Right atrium auricular region (tissue), 2 donors: ENCODE results near the gene ST6GALNAC3. TPM values are rescaled to one million over a fixed set of nuclear protein-coding genes. Genes with fewer than 3 reads are reported as not detected.

ENCODE experiments used
- DNase-seq: peaks from one replicate; pipeline ENCODE4 v3.0.0-alpha.2; 2019; ENCODE audit warnings: low spot score
- H3K27ac ChIP-seq, 2 donors: fragments of 200-600 bp; sonication (generic); 1 replicate in 1 of 2; 2 replicates in 1 of 2; pipeline ENCODE4 v1.5.1; 2016 to 2019
- H3K27me3 ChIP-seq, 2 donors: fragments of 200-600 bp; sonication (generic); one replicate each; pipeline versions ENCODE4 v1.5.1 to v1.6.0; 2017 to 2019
- H3K36me3 ChIP-seq: fragments of 200-600 bp; sonication (generic); one replicate; pipeline ENCODE4 v1.5.1; 2016
- H3K4me1 ChIP-seq, 2 donors: fragments of 200-600 bp; sonication (generic); one replicate each; pipeline versions ENCODE4 v1.5.1 to v1.6.0; 2017 to 2019
- H3K4me3 ChIP-seq, 2 donors: fragments of 200-600 bp; sonication (generic); 1 replicate in 1 of 2; 2 replicates in 1 of 2; pipeline ENCODE4 v1.5.1; 2017 to 2019; ENCODE audit warnings: mild to moderate bottlenecking in 1 of 2, moderate library complexity in 1 of 2
- H3K9me3 ChIP-seq, 2 donors: fragments of 200-600 bp; sonication (generic); one replicate each; pipeline ENCODE4 v1.5.1; 2019
- total RNA-seq, 2 donors: library from RNA; depleted of rRNA; stranded (reverse); fragments of >200 nt; gene quantifications; one replicate each; pipeline ENCODE4 v1.1.0, GENCODE V29; 2016
- TF ChIP-seq, protein P1 (sequence below), 2 donors: fragments of 200-600 bp; sonication (generic); IDR thresholded peaks; one replicate each; pipeline ENCODE4 v1.5.1; 2019; ENCODE audit warnings: antibody characterized with exemption in 2 of 2

ST6GALNAC3 gene
- total RNA-seq, 2 donors from 2014 or later: 6.8 to 9.3 TPM

DNA sequence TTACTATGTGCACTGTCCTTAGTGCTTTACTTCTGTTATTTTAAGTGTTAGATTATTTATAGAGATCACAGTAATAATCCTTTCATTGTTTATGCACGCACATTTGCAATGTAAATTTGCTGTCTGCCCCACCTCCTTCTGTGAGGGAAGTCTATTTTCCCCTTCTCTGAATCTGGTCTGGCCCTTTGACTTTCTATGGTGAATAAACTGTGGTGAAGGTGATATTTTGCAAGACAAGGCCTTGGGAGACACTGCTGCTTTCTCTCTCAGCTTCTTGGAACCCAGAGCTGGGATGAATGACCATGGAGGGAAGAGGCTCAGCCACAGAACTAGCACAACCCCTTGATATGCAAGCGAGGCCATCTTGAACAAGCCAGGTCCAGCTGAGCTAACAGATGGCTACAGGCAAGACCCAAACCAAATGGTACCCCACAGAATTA lies 156.3 kb downstream of the ST6GALNAC3 start:
- DNase-seq: no peak
- TF ChIP-seq, protein P1, sequence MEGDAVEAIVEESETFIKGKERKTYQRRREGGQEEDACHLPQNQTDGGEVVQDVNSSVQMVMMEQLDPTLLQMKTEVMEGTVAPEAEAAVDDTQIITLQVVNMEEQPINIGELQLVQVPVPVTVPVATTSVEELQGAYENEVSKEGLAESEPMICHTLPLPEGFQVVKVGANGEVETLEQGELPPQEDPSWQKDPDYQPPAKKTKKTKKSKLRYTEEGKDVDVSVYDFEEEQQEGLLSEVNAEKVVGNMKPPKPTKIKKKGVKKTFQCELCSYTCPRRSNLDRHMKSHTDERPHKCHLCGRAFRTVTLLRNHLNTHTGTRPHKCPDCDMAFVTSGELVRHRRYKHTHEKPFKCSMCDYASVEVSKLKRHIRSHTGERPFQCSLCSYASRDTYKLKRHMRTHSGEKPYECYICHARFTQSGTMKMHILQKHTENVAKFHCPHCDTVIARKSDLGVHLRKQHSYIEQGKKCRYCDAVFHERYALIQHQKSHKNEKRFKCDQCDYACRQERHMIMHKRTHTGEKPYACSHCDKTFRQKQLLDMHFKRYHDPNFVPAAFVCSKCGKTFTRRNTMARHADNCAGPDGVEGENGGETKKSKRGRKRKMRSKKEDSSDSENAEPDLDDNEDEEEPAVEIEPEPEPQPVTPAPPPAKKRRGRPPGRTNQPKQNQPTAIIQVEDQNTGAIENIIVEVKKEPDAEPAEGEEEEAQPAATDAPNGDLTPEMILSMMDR (IDR thresholded peaks at IDR 0.05): no peak
- no peak overlapping the region for H3K27ac ChIP-seq
- H3K36me3 ChIP-seq: no peaks in the 10 kb centered on the region
- no peaks in the 10 kb centered on the region for H3K4me1 ChIP-seq
- H3K4me3 ChIP-seq: no peak overlapping the region
- H3K27me3 ChIP-seq: no peaks in the 10 kb centered on the region
- no peaks in the 10 kb centered on the region for H3K9me3 ChIP-seq

DNA sequence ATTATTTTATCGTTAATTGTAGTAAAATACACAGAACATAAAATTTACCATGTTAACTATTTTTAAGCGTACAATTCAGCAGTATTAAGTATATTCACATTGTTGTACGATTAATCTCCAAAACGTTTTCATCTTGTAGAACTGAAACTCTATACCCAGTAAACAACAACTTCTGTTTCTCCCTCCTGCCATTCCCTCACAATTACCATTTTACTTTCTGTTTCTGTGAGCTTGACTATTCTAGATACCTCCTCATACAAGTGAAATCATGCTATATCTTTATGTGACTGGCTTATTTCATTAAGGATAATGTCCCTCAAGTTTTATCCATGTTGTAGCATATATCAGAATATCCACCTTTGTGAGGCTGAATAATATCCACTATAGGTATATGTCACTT lies 156.8 kb downstream of the ST6GALNAC3 start:
- Histone ChIP-seq H3K4me3 (no peak overlapping the region), H3K4me1 (no peaks in the 10 kb centered on the region), H3K27ac (no peak overlapping the region), H3K9me3 (no peaks in the 10 kb centered on the region), H3K27me3 (no peaks in the 10 kb centered on the region), H3K36me3 (no peaks in the 10 kb centered on the region)
- TF ChIP-seq, protein P1 (IDR thresholded peaks at IDR 0.05): no peak
- DNase-seq: no peak

DNA sequence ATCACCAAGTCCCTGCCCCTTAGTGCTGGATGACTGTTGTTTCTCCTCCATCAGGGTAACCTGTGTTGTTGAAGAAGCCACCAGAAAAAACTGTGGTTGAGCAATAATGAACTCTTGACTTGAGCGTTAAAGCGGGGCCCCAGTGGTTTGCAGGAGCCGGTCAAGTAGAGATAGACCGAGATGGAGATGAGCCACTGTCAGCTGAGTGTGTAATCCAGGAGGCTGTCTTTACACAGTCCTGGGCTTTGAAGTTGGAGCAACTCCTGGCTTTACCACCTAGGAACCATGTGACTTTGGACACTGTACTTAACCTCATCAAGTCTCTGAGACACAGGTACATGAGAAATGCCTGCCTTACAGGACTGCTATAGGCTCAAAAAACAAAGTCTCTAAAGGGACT lies 158.1 kb downstream of the ST6GALNAC3 start:
- no peak for DNase-seq
- Histone ChIP-seq H3K27me3 (no peaks in the 10 kb centered on the region), H3K4me3 (no peak overlapping the region), H3K4me1 (no peaks in the 10 kb centered on the region), H3K36me3 (no peaks in the 10 kb centered on the region), H3K9me3 (no peaks in the 10 kb centered on the region), H3K27ac (no peak overlapping the region)
- TF ChIP-seq, protein P1 (IDR thresholded peaks at IDR 0.05): no peak

DNA sequence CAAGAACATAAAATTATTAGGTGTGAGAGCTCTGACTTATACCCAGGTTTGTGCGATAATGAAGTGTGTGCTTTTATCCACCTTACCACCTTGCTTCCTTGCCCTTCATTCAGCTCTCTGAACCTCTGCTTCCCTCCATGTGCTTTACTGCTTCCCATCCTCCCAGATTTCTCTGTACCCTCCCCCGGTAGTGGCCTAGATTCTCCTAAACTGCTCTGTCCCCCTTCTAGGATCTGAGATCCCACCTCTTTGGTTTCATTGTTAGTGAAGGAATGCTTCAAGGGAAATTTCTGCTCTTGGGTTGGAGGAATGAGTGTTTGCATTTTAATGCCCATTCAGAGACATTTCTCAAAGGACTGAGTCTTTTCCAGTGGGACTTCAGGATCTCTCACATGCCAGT lies 159.5 kb downstream of the ST6GALNAC3 start:
- Histone ChIP-seq H3K27me3 (no peaks in the 10 kb centered on the region), H3K4me3 (no peak overlapping the region), H3K27ac (no peak overlapping the region), H3K36me3 (no peaks in the 10 kb centered on the region), H3K4me1 (no peaks in the 10 kb centered on the region), H3K9me3 (no peaks in the 10 kb centered on the region)
- no peak for DNase-seq
- TF ChIP-seq, protein P1 (IDR thresholded peaks at IDR 0.05): no peak

DNA sequence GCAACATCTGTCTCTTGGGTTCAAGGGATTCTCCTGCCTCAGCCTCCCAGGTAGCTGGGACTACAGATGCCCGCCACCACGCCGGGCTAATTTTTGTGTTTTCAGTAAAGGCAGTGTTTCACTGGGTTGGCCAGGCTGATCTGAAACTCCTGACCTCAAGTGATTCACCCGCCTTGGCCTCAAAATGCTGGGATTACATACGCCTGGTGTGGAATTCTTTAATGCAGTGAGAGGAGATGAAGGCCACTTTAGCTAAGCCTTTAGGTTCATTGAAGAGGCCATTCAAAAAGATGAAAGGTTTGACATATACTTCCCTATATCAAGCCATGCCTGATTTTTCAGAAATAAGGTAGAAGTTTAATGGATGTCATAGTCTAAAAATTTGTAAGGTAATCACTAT lies 162.7 kb downstream of the ST6GALNAC3 start:
- no peaks in the 10 kb centered on the region for H3K9me3 ChIP-seq
- H3K36me3 ChIP-seq: no peaks in the 10 kb centered on the region
- H3K4me3 ChIP-seq: no peak overlapping the region
- no peaks in the 10 kb centered on the region for H3K4me1 ChIP-seq
- no peak overlapping the region for H3K27ac ChIP-seq
- no peaks in the 10 kb centered on the region for H3K27me3 ChIP-seq
- TF ChIP-seq, protein P1 (IDR thresholded peaks at IDR 0.05): no peak
- no peak for DNase-seq

DNA sequence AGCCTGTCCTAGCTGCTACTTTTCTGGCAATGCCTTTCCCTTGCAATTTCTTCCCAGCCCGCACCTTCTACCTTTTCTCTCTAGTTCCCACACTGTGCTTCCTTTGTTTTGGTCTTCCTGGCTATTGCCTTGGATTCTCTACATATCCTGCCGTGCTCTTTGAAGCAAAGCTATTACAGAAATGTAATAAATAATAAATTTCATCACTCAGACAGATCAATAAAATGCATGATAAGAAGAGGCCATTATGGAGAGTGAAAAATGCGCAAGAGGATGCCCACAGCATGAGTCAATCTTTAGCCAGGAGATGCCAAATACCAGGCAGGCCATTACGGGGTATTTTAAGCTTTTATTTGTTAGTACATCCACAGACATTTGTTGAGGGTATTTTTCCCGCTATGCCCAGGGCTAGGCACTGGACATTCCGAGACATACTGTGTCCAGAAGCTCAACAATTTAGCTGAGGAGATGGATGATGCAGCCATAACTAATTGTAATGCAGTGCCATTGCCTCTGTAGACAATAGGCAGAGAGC lies 163.6 kb downstream of the ST6GALNAC3 start:
- TF ChIP-seq, protein P1 (IDR thresholded peaks at IDR 0.05): no peak
- Histone ChIP-seq H3K27me3 (no peaks in the 10 kb centered on the region), H3K9me3 (no peaks in the 10 kb centered on the region), H3K4me3 (no peak overlapping the region), H3K27ac (no peak overlapping the region), H3K4me1 (no peaks in the 10 kb centered on the region), H3K36me3 (no peaks in the 10 kb centered on the region)
- DNase-seq: no peak
